Adipocyte (in vitro differentiated cells): ENCODE results near the gene PKMYT1.

Experiments
- DNase-seq: peaks from one replicate; pipeline ENCODE4 v3.0.0-alpha.2; 2015; ENCODE audit warnings: low read depth
- H3K27me3 ChIP-seq: replicated peaks from 2 replicates; pipeline ENCODE4 v1.7.0; 2013; ENCODE audit warnings: mild to moderate bottlenecking, low read length, moderate library complexity; ENCODE audit not compliant: control insufficient read depth, insufficient read depth
- H3K36me3 ChIP-seq: 2 replicates; pipeline ENCODE4 v1.7.0; 2013; ENCODE audit warnings: low read length, mild to moderate bottlenecking, moderate library complexity; ENCODE audit not compliant: control insufficient read depth, insufficient read depth, severe bottlenecking
- H3K4me1 ChIP-seq: 2 replicates; pipeline ENCODE4 v1.7.0; 2013; ENCODE audit warnings: mild to moderate bottlenecking, low read length, moderate library complexity; ENCODE audit not compliant: control insufficient read depth, insufficient read depth
- H3K4me3 ChIP-seq: 2 replicates; pipeline ENCODE4 v1.7.0; 2013; ENCODE audit warnings: mild to moderate bottlenecking, low read length, moderate library complexity
- H3K9ac ChIP-seq: 2 replicates; pipeline ENCODE4 v1.7.0; 2013; ENCODE audit warnings: mild to moderate bottlenecking, low read length, moderate library complexity
- H3K9me3 ChIP-seq: 2 replicates; pipeline ENCODE4 v1.7.0; 2013; ENCODE audit warnings: mild to moderate bottlenecking, low read length, moderate library complexity; ENCODE audit not compliant: control insufficient read depth

PKMYT1 gene

GRCh38 chr16:3023415-3023668 is 43.1 kb upstream of the PKMYT1 start:
- Histone ChIP-seq H3K4me1 (peaks cover 23% of the 10 kb centered on the region), H3K9me3 (no peaks in the 10 kb centered on the region), H3K27me3 (peaks cover 4% of the 10 kb centered on the region), H3K36me3 (peaks cover 18% of the 10 kb centered on the region), H3K9ac (peak overlapping the region; percentile 100), H3K4me3 (peak overlapping the region; percentile 96)
- peak; percentile 70 for DNase-seq

GRCh38 chr16:3022684-3023414 is 42.6 kb upstream of the PKMYT1 start:
- Histone ChIP-seq H3K9ac (peak overlapping the region; percentile 100), H3K36me3 (peaks cover 18% of the 10 kb centered on the region), H3K4me3 (peak overlapping the region; percentile 96), H3K27me3 (peaks cover 7% of the 10 kb centered on the region), H3K9me3 (no peaks in the 10 kb centered on the region), H3K4me1 (peaks cover 23% of the 10 kb centered on the region)
- DNase-seq, result peak; percentile 33

GRCh38 chr16:3022208-3022683 is 42.0 kb upstream of the PKMYT1 start:
- H3K4me1 ChIP-seq, result peaks cover 23% of the 10 kb centered on the region
- H3K9me3 ChIP-seq, result no peaks in the 10 kb centered on the region
- H3K27me3 ChIP-seq, result peaks cover 7% of the 10 kb centered on the region
- H3K4me3 ChIP-seq, result peak overlapping the region; percentile 96
- H3K9ac ChIP-seq, result peak overlapping the region; percentile 100
- H3K36me3 ChIP-seq, result peaks cover 16% of the 10 kb centered on the region
- DNase-seq, result peak; percentile 97

GRCh38 chr16:3021449-3022207 is 41.4 kb upstream of the PKMYT1 start:
- peaks cover 10% of the 10 kb centered on the region for H3K36me3 ChIP-seq
- peaks cover 23% of the 10 kb centered on the region for H3K4me1 ChIP-seq
- no peaks in the 10 kb centered on the region for H3K9me3 ChIP-seq
- H3K27me3 ChIP-seq, result peaks cover 11% of the 10 kb centered on the region
- DNase-seq, result peak; percentile 90
- H3K4me3 ChIP-seq, result peak overlapping the region; percentile 96
- H3K9ac ChIP-seq, result peak overlapping the region; percentile 100

- Histone ChIP-seq H3K4me1 (peaks cover 23% of the 10 kb centered on the region), H3K9ac (peak overlapping the region; percentile 100), H3K9me3 (no peaks in the 10 kb centered on the region), H3K4me3 (peak overlapping the region; percentile 96), H3K36me3 (peaks cover 2% of the 10 kb centered on the region), H3K27me3 (peaks cover 11% of the 10 kb centered on the region)
- peak; percentile 88 for DNase-seq
These were observed 40.6 kb upstream of the PKMYT1 start for GRCh38 chr16:3020604-3021448.

- no peaks in the 10 kb centered on the region for H3K36me3 ChIP-seq
- H3K27me3 ChIP-seq, result peaks cover 13% of the 10 kb centered on the region
- H3K9ac ChIP-seq, result peak within 1 kb of the TSS; percentile 100
- H3K4me3 ChIP-seq, result peak within 1 kb of the TSS; percentile 96
- peak; percentile 95 for DNase-seq
- no peaks in the 10 kb centered on the region for H3K9me3 ChIP-seq
- peaks cover 23% of the 10 kb centered on the region for H3K4me1 ChIP-seq
These were observed 40.0 kb upstream of the PKMYT1 start, which contains the start of gene TNFRSF12A for GRCh38 chr16:3020247-3020603. TNFRSF12A (plus strand) TSS chr16:3020368; CDS start chr16:3020398, 30 bp downstream.

- H3K27me3 ChIP-seq, result peaks cover 16% of the 10 kb centered on the region
- H3K9me3 ChIP-seq, result no peaks in the 10 kb centered on the region
- peak overlapping the region; percentile 63 for H3K9ac ChIP-seq
- no peak for DNase-seq
- H3K4me1 ChIP-seq, result peaks cover 23% of the 10 kb centered on the region
- H3K36me3 ChIP-seq, result no peaks in the 10 kb centered on the region
- H3K4me3 ChIP-seq, result peak overlapping the region; percentile 96
These were observed 39.5 kb upstream of the PKMYT1 start for GRCh38 chr16:3019594-3020246.

GRCh38 chr16:3017794-3018506 is 37.7 kb upstream of the PKMYT1 start, which contains the start of gene CLDN6:
CLDN6 (minus strand) TSS chr16:3018183; CDS start chr16:3016021, 2,162 bp downstream.
- DNase-seq, result no peak
- Histone ChIP-seq H3K36me3 (no peaks in the 10 kb centered on the region), H3K4me1 (peaks cover 17% of the 10 kb centered on the region), H3K9me3 (no peaks in the 10 kb centered on the region), H3K4me3 (no peak within 1 kb of the TSS), H3K27me3 (peaks cover 32% of the 10 kb centered on the region), H3K9ac (no peak within 1 kb of the TSS)

GRCh38 chr16:3017344-3017743 is 37.1 kb upstream of the PKMYT1 start:
- Histone ChIP-seq H3K36me3 (no peaks in the 10 kb centered on the region), H3K4me1 (peaks cover 10% of the 10 kb centered on the region), H3K9me3 (no peaks in the 10 kb centered on the region), H3K9ac (no peak overlapping the region), H3K27me3 (peaks cover 37% of the 10 kb centered on the region), H3K4me3 (no peak overlapping the region)
- no peak for DNase-seq

GRCh38 chr16:3015865-3016521 is 35.7 kb upstream of the PKMYT1 start:
- Histone ChIP-seq H3K9ac (no peak overlapping the region), H3K4me3 (no peak overlapping the region), H3K36me3 (no peaks in the 10 kb centered on the region), H3K4me1 (peaks cover 3% of the 10 kb centered on the region), H3K27me3 (peaks cover 46% of the 10 kb centered on the region), H3K9me3 (no peaks in the 10 kb centered on the region)
- DNase-seq, result no peak
